AG04449 (cell line): Measurements from ENCODE around the gene IL27RA.

Experiments used
- CTCF ChIA-PET: fragments of 350-600 bp; formaldehyde crosslinking; extraction: SDS; loops from one replicate; lab custom pipeline; 2021; ENCODE audit warnings: antibody characterized with exemption; lab: Yijun Ruan, JAX
- POLR2A ChIA-PET: fragments of 400-600, 350-600 bp; formaldehyde crosslinking; extraction: SDS; loops from one replicate; lab custom pipeline; 2020; ENCODE audit warnings: antibody characterized with exemption, inconsistent platforms; lab: Yijun Ruan, JAX
- DNase-seq: peaks from one replicate; pipeline ENCODE4 v3.0.0-alpha.2; 2010; ENCODE audit warnings: low read depth, low spot score
- H3K4me3 ChIP-seq: 2 replicates; pipeline ENCODE4 v1.5.1; 2011; ENCODE audit warnings: low read depth, mild to moderate bottlenecking, control low read depth, low read length
- CTCF ChIP-seq: IDR thresholded peaks from one replicate; pipeline ENCODE4 v1.5.1; 2011; ENCODE audit warnings: mild to moderate bottlenecking, moderate library complexity, low read length, control low read depth, inconsistent platforms; ENCODE audit not compliant: insufficient read depth; ENCODE audit errors: missing control alignments

The IL27RA gene

GRCh38 chr19:13984875-13985741, 46.5 kb upstream of the IL27RA start:
- no peak for DNase-seq
- no peak overlapping the region for H3K4me3 ChIP-seq
- ChIA-PET CTCF (interaction anchor here (0.7 to 1.3 kb wide), 2 partner anchors 23 to 32 kb away, joined by 3 read pairs; no protein-coding TSS in a partner anchor), POLR2A (interaction anchor here (1.2 kb wide), 1 partner anchor 24 kb away, joined by 3 read pairs; no protein-coding TSS in a partner anchor)
- TF ChIP-seq CTCF: no peak

- CTCF ChIA-PET: interaction anchor here (1.0 to 1.7 kb wide), 3 partner anchors 16 to 24 kb away, joined by 3 to 5 read pairs (median 3); no protein-coding TSS in a partner anchor
- H3K4me3 ChIP-seq: no peak overlapping the region; the same call in 1 of the 2 replicates
- POLR2A ChIA-PET: interaction anchor here (1.2 kb wide), 1 partner anchor 24 kb away, joined by 3 read pairs; no protein-coding TSS in a partner anchor
- DNase-seq: no peak
- no peak for TF ChIP-seq CTCF
These were observed 45.7 kb upstream of the IL27RA start for GRCh38 chr19:13985771-13986347.

GRCh38 chr19:13986348-13986904, 45.1 kb upstream of the IL27RA start:
- no peak for TF ChIP-seq CTCF
- POLR2A ChIA-PET: no interaction called here
- no peak for DNase-seq

GRCh38 chr19:13987101-13987890, 44.3 kb upstream of the IL27RA start:
- ChIA-PET POLR2A (interaction anchor here (0.6 kb wide), 1 partner anchor 10 kb away, joined by 3 read pairs; no protein-coding TSS in a partner anchor), CTCF (interaction anchor here (1.0 to 1.7 kb wide), 3 partner anchors 11 to 17 kb away, joined by 3 to 5 read pairs (median 4); no protein-coding TSS in a partner anchor)
- H3K4me3 ChIP-seq: no peak overlapping the region
- no peak for DNase-seq
- no peak for TF ChIP-seq CTCF

More at GRCh38 chr19:13986348-13986904, 45.1 kb upstream of the IL27RA start:
- CTCF ChIA-PET: interaction anchor here (1.0 to 1.7 kb wide), 2 partner anchors 16 kb away, joined by 3 to 5 read pairs; no protein-coding TSS in a partner anchor
- H3K4me3 ChIP-seq: peak overlapping the region; percentile 20

- CTCF ChIA-PET: no interaction called here
- no peak for TF ChIP-seq CTCF
- POLR2A ChIA-PET: no interaction called here
These were observed 42.1 kb upstream of the IL27RA start for GRCh38 chr19:13989487-13989886.

More at GRCh38 chr19:13989487-13989886, 42.1 kb upstream of the IL27RA start:
- no peak overlapping the region for H3K4me3 ChIP-seq
- DNase-seq: no peak
